Left colon (tissue), 2 donors: Measurements from ENCODE around the gene NHSL1. TPM values are rescaled to one million over a fixed set of nuclear protein-coding genes. Genes with fewer than 3 reads are reported as not detected.

ENCODE experiments used
- ATAC-seq: fragments of 200-7000 bp; cut with Tn5 transposase; one replicate; pipeline ENCODE4 v1.9.1; 2020; ENCODE audit warnings: mild to moderate bottlenecking, moderate library complexity
- DNase-seq, 2 donors: peaks; one replicate each; pipeline ENCODE4 v3.0.0-alpha.2; 2020
- intact Hi-C, 2 donors: fragments of 100-400 bp; cut with DNase I in 1 of 2; cut with micrococcal nuclease in 1 of 2; formaldehyde crosslinking; loops; one replicate each; pipeline versions ENCODE4 v1.11.2 to v1.14.0; 2022; cut with DNase I, micrococcal nuclease
- total RNA-seq, 2 donors: library from RNA; stranded (reverse); fragmentation: NEBNext Ultra II Directional; extraction: Animal tissue kit (Norgen Biotek cat#: 25700); gene quantifications; one replicate each; pipeline ENCODE4 v1.2.1, GENCODE V29; 2021
- donor health status: DM: no; HTN: no; CAD: no.
- donor health status: DM: yes; HTN: yes; CAD: no.

NHSL1 gene
- total RNA-seq, 2 donors from 2014 or later: 112 to 125 TPM

- ATAC-seq: no peak
- intact Hi-C loops: loop anchor here in 1 of 2 donors (10.0 kb wide), 1 partner anchor 273 kb away; no protein-coding TSS in a partner anchor
- no peak for DNase-seq
Observed at GRCh38 chr6:138397128-138398122, 101.9 kb downstream of the NHSL1 start.

GRCh38 chr6:138396709-138397108, 102.6 kb downstream of the NHSL1 start:
- intact Hi-C loops: loop anchor here in 1 of 2 donors (10.0 kb wide), 1 partner anchor 272 kb away; no protein-coding TSS in a partner anchor
- no peak for ATAC-seq
- no peak for DNase-seq

- no peak for ATAC-seq
- intact Hi-C loops: loop anchor here in 1 of 2 donors (10.0 kb wide), 1 partner anchor 269 kb away; no protein-coding TSS in a partner anchor
- DNase-seq: no peak
Observed at GRCh38 chr6:138393871-138394783, 105.2 kb downstream of the NHSL1 start.

GRCh38 chr6:138389551-138389950, 109.7 kb downstream of the NHSL1 start:
- ATAC-seq (no peak), DNase-seq (no peak)
- intact Hi-C loops: no loop called here

GRCh38 chr6:138387577-138388368, 111.5 kb downstream of the NHSL1 start:
- ATAC-seq (peak; percentile 51), DNase-seq (no peak)
- intact Hi-C loops: no loop called here

GRCh38 chr6:138386897-138387296, 112.4 kb downstream of the NHSL1 start:
- DNase-seq (no peak), ATAC-seq (no peak)
- intact Hi-C loops: no loop called here

- DNase-seq (no peak), ATAC-seq (no peak)
- intact Hi-C loops: no loop called here
Observed at GRCh38 chr6:138383776-138384175, 115.5 kb downstream of the NHSL1 start.

GRCh38 chr6:138382498-138383265, 116.6 kb downstream of the NHSL1 start:
- no peak for DNase-seq
- no peak for ATAC-seq
- intact Hi-C loops: no loop called here

- intact Hi-C loops: no loop called here
Observed at GRCh38 chr6:138378463-138378862, 120.8 kb downstream of the NHSL1 start.

GRCh38 chr6:138377844-138378243, 121.5 kb downstream of the NHSL1 start, which contains the start of gene SMIM28:
Gene SMIM28 (plus strand): TSS chr6:138377905. CDS start chr6:138378073, 168 bp downstream.
- intact Hi-C loops: no loop called here
- ATAC-seq (no peak), DNase-seq (no peak)

More at GRCh38 chr6:138378463-138378862, 120.8 kb downstream of the NHSL1 start:
- ATAC-seq (no peak), DNase-seq (no peak)

GRCh38 chr6:138377042-138377441, 122.3 kb downstream of the NHSL1 start:
- intact Hi-C loops: no loop called here
- DNase-seq (no peak), ATAC-seq (no peak)

GRCh38 chr6:138374815-138375214, 124.5 kb downstream of the NHSL1 start:
- intact Hi-C loops: no loop called here
- no peak for ATAC-seq
- no peak for DNase-seq

GRCh38 chr6:138374230-138374629, 125.1 kb downstream of the NHSL1 start:
- no peak for ATAC-seq
- intact Hi-C loops: no loop called here
- DNase-seq: no peak

GRCh38 chr6:138372711-138373463, 126.4 kb downstream of the NHSL1 start:
- DNase-seq (no peak), ATAC-seq (no peak)
- intact Hi-C loops: no loop called here
